Activated naive CD4-positive, alpha-beta T cell treated with anti-CD3 and anti-CD28 coated beads, Interleukin-2, amount 50 U/mL, for 16 hours (primary cell): ENCODE results near the gene ZBTB7A.

Experiments used
- DNase-seq: peaks from one replicate; pipeline ENCODE4 v3.0.0-alpha.2; 2020

ZBTB7A gene

DNA sequence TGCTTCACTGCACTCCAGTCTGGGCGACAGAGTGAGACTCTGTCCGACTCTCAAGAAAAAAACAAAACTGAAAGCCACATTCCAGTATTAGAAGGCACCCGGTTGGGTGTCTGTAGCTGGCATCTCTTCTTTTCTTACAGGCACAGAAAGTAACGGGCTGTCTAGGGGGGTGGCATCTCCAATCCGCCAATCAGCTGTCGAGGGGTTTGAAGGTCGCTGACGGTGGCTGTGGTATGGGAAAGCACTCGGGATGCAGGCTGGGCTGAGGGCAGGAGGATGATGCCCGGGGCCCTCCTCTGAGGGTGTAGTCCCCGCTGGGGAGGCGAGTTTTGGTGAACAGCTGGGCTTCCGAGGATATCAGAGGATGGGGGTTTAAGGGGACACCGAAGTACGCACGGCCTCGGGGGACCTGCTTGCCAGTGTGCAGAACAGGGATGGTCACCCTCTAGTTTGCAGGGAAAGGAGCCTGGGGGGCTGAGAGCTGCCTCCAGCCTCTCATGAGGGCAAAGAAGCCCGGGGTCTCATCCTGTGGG, 27.0 kb upstream of the ZBTB7A start:
- DNase-seq: no peak

- no peak for DNase-seq
Observed at GRCh38 chr19:4090356-4091220, 23.9 kb upstream of the ZBTB7A start.

DNA sequence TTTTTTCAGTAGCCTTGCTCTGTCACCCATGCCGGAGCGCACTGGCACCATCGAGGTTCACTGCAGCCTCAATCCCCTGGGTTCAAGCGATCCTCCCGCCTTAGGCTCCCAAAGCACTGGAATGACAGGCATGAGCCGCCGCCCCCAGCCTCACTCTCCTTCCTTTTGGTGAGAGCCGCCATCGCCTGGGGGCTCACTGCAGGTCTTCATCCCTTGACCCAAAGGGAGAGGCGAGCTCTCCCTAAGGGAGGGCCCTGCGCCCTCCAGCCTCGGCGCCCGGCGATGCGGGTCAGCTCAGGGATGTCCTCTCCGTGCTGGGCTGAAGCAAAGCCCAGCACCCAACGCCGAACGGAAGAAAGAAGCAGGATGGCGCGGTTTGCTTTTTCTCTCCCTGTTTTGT, 23.2 kb upstream of the ZBTB7A start:
- DNase-seq: no peak

- no peak for DNase-seq
Observed at GRCh38 chr19:4089400-4089908, 22.8 kb upstream of the ZBTB7A start.

- no peak for DNase-seq
Observed at GRCh38 chr19:4088975-4089374, 22.3 kb upstream of the ZBTB7A start.

DNA sequence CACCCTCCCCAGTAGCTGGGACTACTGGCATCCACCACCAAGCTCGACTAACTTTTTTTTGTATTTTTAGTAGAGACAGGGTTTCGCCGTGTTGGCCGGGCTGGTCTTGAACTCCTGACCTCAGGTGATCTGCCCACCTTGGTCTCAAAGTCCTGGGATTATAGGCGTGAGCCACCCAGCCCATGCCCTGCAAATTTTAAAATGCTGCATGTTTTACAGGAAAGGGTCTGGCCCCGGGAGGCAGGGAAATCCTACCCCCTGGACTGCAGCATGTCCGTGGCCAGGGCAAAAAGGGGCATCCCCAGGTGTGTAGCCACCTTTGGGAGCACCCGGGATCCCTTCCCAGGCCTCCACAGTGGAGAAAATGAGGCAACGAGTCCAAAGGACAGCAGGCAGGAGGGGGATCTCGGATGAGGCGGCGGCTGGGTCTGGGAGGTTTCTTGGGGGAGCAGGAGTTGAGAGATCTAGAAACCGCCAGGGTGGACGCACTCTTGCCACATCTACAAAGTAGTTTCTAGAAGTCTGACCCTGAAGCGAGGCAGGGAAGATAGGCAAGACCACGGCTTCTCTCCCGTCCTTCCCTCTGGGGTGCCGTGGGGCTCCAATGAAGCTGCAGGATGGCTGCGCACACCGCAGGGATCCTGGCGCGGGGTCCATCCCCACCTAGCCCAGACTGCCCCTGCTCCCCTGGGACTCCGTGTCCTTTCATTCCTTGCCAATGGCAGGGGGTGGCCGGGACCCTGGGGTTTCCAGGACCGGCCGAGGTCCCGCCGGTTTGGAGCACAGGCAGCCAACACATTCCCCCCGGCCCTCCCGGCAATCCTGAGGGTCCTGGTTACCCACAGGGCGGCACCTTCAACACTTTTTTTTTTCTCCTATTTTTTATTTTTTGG, 21.3 kb upstream of the ZBTB7A start:
- no peak for DNase-seq

DNA sequence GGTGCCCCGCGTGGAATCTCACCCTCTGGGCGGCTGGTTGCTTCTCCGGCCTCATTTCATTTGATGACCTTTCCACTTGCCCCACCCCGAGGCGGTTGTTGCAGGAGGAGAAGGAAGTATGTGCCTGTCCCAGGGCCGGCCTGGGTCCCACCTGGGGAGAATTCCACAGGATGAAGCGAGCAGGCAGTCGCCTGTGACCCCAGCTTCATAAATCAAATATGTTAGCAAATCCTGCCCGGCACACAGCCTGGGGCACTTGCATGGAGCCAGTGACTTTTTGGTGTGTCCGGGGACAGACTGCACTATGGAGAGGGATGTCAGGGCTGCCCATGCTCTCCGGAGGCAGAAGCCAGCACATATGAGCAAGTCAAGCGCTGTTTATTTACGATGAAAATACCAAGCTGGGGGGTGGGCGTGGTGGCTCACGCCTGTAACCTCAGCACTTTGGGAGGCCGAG, 19.7 kb upstream of the ZBTB7A start:
- DNase-seq: no peak

DNA sequence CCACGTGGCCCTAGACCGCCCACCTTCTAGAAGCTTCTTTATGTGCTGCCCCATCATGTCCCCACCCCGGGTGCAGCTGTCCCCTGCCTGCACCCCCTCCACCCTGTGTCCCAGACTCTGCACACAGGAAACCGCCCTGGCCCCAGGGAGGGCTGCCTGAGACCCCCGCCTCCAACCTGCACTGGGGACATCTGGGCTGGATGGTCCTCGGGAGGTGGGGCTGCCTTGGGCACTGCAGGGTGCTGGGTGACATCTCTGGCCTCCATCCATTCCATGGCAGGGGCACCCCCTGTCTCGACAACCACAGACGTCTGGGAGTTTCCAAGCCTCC, 17.8 kb upstream of the ZBTB7A start:
- no peak for DNase-seq

GRCh38 chr19:4083677-4084546, 17.2 kb upstream of the ZBTB7A start:
- no peak for DNase-seq

- DNase-seq: no peak
Observed at GRCh38 chr19:4082172-4082571, 15.5 kb upstream of the ZBTB7A start.

DNA sequence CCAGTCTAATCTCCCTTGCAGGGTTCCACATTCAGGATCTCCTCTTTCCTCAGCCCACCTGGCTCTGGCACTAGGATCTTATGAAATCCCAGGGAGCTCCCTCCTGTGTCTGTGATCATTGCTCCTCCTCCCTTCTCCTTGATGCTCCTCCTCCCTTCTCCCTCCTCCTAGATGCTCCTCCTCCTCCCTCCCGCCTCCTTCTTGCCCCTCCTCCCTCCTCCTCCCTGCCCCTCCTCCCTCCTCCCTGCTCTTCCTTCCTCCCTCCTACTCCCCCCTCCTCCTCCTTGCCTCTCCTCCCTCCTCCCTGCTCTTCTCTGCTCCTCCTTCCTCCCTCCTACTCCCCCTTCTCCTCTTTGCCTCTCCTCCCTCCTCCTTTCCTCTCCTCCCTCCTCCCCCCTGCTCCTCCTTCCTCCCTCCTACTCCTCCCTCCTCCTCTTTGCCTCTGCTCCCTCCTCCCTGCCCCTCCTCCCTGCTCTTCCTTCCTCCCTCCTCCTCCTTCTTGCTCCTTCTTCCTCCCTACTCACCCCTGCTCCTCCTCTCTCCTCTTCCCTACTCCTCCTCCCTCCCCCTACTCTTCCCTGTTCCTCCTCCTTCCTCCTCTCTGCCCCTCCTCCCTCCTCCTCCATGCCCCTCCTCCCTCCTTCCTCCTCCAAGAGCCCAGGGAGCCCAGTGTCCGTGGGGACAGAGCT, 14.9 kb upstream of the ZBTB7A start:
- DNase-seq: no peak

DNA sequence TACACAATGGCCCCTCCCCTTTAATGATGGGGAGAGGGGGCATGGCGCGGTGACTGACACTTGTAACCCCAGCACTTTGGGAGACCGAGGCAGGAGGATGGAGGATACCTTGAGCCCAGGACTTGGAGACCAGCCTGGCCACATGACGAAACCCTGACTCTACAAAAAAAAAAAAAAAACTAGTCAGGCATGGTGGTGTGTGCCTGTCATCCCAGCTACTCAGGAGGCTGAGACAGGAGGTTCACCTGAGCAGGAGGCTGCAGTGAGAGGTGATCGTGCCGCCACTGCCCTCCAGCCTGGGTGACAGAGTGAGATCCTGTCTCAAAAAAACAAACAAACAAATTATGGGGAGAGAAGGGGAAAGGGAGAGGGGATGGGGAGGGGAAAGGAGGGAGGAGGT, 13.8 kb upstream of the ZBTB7A start:
- no peak for DNase-seq

GRCh38 chr19:4077800-4078684, 11.3 kb upstream of the ZBTB7A start:
- peak; percentile 52 for DNase-seq

GRCh38 chr19:4077007-4077374, 10.3 kb upstream of the ZBTB7A start:
- DNase-seq: no peak

DNA sequence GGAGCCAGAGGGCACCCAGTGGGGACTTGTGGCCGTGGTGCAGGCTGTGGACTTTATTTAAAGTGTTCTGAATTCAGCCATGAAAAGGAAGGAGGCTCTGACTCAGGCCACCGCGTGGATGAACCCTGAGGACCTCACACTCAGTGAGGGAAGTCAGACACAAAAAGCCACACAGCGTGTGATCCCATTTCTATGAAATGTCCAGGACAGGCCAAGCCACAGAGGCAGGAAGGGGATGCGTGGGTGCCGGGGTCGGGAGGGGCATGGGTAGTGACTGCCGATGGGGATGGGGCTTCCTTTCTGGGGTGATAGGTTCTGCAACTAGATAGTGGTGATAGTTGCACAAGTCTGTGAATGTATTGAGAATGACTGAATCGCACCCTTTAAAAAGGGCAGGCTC, 8.7 kb upstream of the ZBTB7A start:
- no peak for DNase-seq

GRCh38 chr19:4071610-4072009, 4.9 kb upstream of the ZBTB7A start:
- no peak for DNase-seq

GRCh38 chr19:4069331-4069959, 2.7 kb upstream of the ZBTB7A start:
- DNase-seq: peak; percentile 50

DNA sequence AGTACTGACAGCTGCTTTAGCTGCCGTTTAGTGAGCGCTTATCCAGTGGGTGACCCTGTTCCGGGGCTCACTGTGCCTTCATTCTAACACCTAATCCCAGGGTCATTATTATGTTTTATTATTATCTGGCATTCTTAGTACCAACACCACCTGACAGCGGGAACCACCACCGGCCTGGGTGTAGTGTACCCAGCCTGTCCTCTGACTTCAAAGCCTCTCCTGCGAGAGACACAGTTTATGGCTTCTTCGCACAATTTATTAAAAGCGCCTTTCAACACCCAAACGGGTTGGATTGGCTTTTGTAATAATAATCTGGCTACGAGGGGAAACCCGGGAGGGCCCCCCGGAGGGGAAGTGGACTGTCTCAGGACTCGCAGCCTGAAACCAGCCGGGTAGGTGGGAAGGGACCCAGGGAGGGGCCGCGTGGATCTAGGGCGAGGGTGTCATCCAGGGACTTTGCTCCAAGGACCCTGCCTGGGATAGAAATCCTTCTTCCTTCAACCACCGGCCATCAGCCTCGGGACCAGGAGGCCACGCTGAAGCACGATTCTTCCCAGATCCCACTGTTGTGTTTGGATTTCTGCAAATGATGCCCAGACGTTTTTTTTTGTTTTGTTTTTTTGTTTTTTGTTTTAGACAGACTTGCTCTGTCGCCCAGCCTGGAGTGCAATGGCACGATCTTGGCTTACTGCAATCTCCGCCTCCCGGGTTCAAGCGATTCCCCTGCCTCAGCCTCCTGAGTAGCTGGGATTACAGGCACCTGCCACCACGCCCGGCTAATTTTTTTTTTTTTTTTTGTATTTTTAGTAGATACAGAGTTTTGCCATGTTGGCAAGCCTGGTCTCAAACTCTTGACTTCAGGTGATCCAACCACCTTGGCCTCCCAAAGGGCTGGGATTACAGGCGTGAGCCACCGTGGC, 1.6 kb upstream of the ZBTB7A start:
- DNase-seq: no peak

GRCh38 chr19:4067396-4068046, 822 bp upstream of the ZBTB7A start:
- DNase-seq: no peak
